Fibroblast of lung (primary cell): Measurements from ENCODE around the gene EPS15. TPM values are rescaled to one million over a fixed set of nuclear protein-coding genes. Genes with fewer than 3 reads are reported as not detected.

Experiments
- DNase-seq, 2 donors: peaks; one replicate each; pipeline versions ENCODE4 v3.0.0 to v3.0.0-alpha.2; 2010; ENCODE audit warnings: low read depth in 2 of 2
- H2AFZ ChIP-seq: 2 replicates; pipeline ENCODE4 v1.5.1; 2012; ENCODE audit warnings: low read length, control low read depth, inconsistent platforms
- H3K27ac ChIP-seq: 2 replicates; pipeline ENCODE4 v1.5.1; 2011; ENCODE audit warnings: low read length, control low read depth; ENCODE audit not compliant: insufficient read depth
- H3K27me3 ChIP-seq: 2 replicates; pipeline ENCODE4 v1.5.1; 2011; ENCODE audit warnings: mild to moderate bottlenecking, low read length; ENCODE audit not compliant: control insufficient read depth, insufficient read depth
- H3K36me3 ChIP-seq: 2 replicates; pipeline ENCODE4 v1.5.1; 2011; ENCODE audit warnings: low read length; ENCODE audit not compliant: control insufficient read depth, insufficient read depth
- H3K4me1 ChIP-seq: 2 replicates; pipeline ENCODE4 v1.5.1; 2011; ENCODE audit warnings: low read length; ENCODE audit not compliant: control insufficient read depth, insufficient read depth; ENCODE audit errors: extremely low read depth
- H3K4me2 ChIP-seq: 2 replicates; pipeline ENCODE4 v1.5.1; 2011; ENCODE audit warnings: low read length, control low read depth; ENCODE audit not compliant: insufficient read depth; ENCODE audit errors: extremely low read depth
- H3K4me3 ChIP-seq, 4 experiments: fragments of 200-600 bp in 1 of 4; sonication (generic) in 1 of 4; replicated peaks in 1 of 4; 2 replicates each; pipeline ENCODE4 v1.5.1; 2011 to 2016; ENCODE audit warnings: low read length in 4 of 4, low read depth in 3 of 4, mild to moderate bottlenecking in 3 of 4, control low read depth in 2 of 4, inconsistent platforms in 1 of 4, mixed read lengths in 1 of 4; ENCODE audit not compliant: insufficient read depth in 1 of 4; ENCODE audit errors: control extremely low read depth in 1 of 4
- H3K79me2 ChIP-seq: 2 replicates; pipeline ENCODE4 v1.5.1; 2012; ENCODE audit warnings: mild to moderate bottlenecking, low read length, inconsistent platforms; ENCODE audit not compliant: control insufficient read depth, insufficient read depth
- H3K9ac ChIP-seq: 2 replicates; pipeline ENCODE4 v1.5.1; 2011; ENCODE audit warnings: mild to moderate bottlenecking, low read length, control low read depth; ENCODE audit not compliant: insufficient read depth
- H3K9me3 ChIP-seq: 2 replicates; pipeline ENCODE4 v1.5.1; 2012; ENCODE audit warnings: low read depth, low read length; ENCODE audit not compliant: control insufficient read depth, insufficient read depth
- H4K20me1 ChIP-seq: 2 replicates; pipeline ENCODE4 v1.5.1; 2011; ENCODE audit warnings: low read length; ENCODE audit not compliant: control insufficient read depth, insufficient read depth; ENCODE audit errors: extremely low read depth
- CTCF ChIP-seq, 2 donors: IDR thresholded peaks in 1 of 2; conservative IDR thresholded peaks in 1 of 2; 1 replicate in 1 of 2; 2 replicates in 1 of 2; pipeline ENCODE4 v1.5.1; 2011 to 2012; ENCODE audit warnings: low read length in 2 of 2, control low read depth in 1 of 2, inconsistent platforms in 1 of 2, low read depth in 1 of 2, mild to moderate bottlenecking in 1 of 2
- EZH2 ChIP-seq: IDR thresholded peaks from 2 replicates; pipeline ENCODE4 v1.5.1; 2012; ENCODE audit warnings: low read length, control low read depth, mild to moderate bottlenecking; ENCODE audit errors: missing control alignments
- polyA plus RNA-seq, 2 donors: library from polyadenylated mRNA; depleted of rRNA in 1 of 2; stranded (reverse) in 1 of 2; unstranded in 1 of 2; fragments of >200 nt; gene quantifications; 2 replicates each; pipeline ENCODE4 v1.2.1, GENCODE V29; 2011 to 2012; ENCODE audit warnings: missing spikeins in 1 of 2
- total RNA-seq: library from RNA; depleted of rRNA; stranded (reverse); fragments of >200 nt; gene quantifications from 2 replicates; pipeline ENCODE4 v1.2.1, GENCODE V29; 2014

Gene EPS15
- total and polyA plus RNA-seq, 2 donors (not counting 1 experiment from before 2014, with no cell fraction given), result 67.7 to 75.5 TPM

GRCh38 chr1:51527144-51527543, 8.1 kb upstream of the EPS15 start:
- DNase-seq, result no peak
- Histone ChIP-seq H3K4me2 (no peak overlapping the region), H3K79me2 (no peaks in the 10 kb centered on the region), H3K4me3 (no peak overlapping the region), H3K4me1 (no peaks in the 10 kb centered on the region), H3K27ac (no peak overlapping the region), H3K9me3 (no peaks in the 10 kb centered on the region), H2AFZ (no peak overlapping the region), H3K36me3 (no peaks in the 10 kb centered on the region), H3K27me3 (no peaks in the 10 kb centered on the region), H4K20me1 (no peaks in the 10 kb centered on the region), H3K9ac (no peak overlapping the region)
- TF ChIP-seq EZH2, result no peak
- no peak for TF ChIP-seq CTCF (conservative IDR thresholded peaks at IDR 0.05 in 1 of 2, IDR thresholded peaks at IDR 0.05 in 1 of 2; ENCODE audit: low read depth in 1 of 2, low read length in 2 of 2)

- Histone ChIP-seq H3K27me3 (no peaks in the 10 kb centered on the region), H3K27ac (no peak overlapping the region), H3K79me2 (no peaks in the 10 kb centered on the region), H3K9me3 (no peaks in the 10 kb centered on the region), H4K20me1 (no peaks in the 10 kb centered on the region), H3K4me2 (no peak overlapping the region), H2AFZ (no peak overlapping the region), H3K9ac (no peak overlapping the region), H3K4me3 (no peak overlapping the region), H3K4me1 (no peaks in the 10 kb centered on the region), H3K36me3 (no peaks in the 10 kb centered on the region)
- TF ChIP-seq EZH2, result no peak
- no peak for TF ChIP-seq CTCF (conservative IDR thresholded peaks at IDR 0.05 in 1 of 2, IDR thresholded peaks at IDR 0.05 in 1 of 2; ENCODE audit: low read depth in 1 of 2, low read length in 2 of 2)
- no peak for DNase-seq
These were observed 7.2 kb upstream of the EPS15 start for GRCh38 chr1:51526248-51526647.

GRCh38 chr1:51525295-51525694, 6.2 kb upstream of the EPS15 start:
- H4K20me1 ChIP-seq, result no peaks in the 10 kb centered on the region
- no peak overlapping the region for H2AFZ ChIP-seq
- H3K4me3 ChIP-seq, result no peak overlapping the region
- H3K9ac ChIP-seq, result no peak overlapping the region
- DNase-seq, result no peak
- no peaks in the 10 kb centered on the region for H3K27me3 ChIP-seq
- H3K4me1 ChIP-seq, result no peaks in the 10 kb centered on the region
- H3K36me3 ChIP-seq, result no peaks in the 10 kb centered on the region
- H3K27ac ChIP-seq, result no peak overlapping the region
- H3K79me2 ChIP-seq, result no peaks in the 10 kb centered on the region
- TF ChIP-seq EZH2 (no peak), CTCF (conservative IDR thresholded peaks at IDR 0.05 in 1 of 2, IDR thresholded peaks at IDR 0.05 in 1 of 2; ENCODE audit: low read depth in 1 of 2, low read length in 2 of 2) (no peak)
- no peaks in the 10 kb centered on the region for H3K9me3 ChIP-seq
- H3K4me2 ChIP-seq, result no peak overlapping the region
